ENCODE measurements around the gene FHOD3. TPM values are rescaled to one million over a fixed set of nuclear protein-coding genes. Genes with fewer than 3 reads are reported as not detected.

Gene FHOD3
- total RNA-seq, 4 donors from 2014 or later, result 3.5 to 40.0 (median 14.5) TPM

GRCh38 chr18:36454848-36455458 lies 157.4 kb downstream of the FHOD3 start:
- in situ Hi-C loops (cut with MboI; ENCODE audit: low pct_ligation_motif_present in 1 of 4, low pct_unique_long_range_greater_than_20kb in 1 of 4, low sequenced_read_pairs in 3 of 4) (loop anchor here in 1 of 4 donors (10.0 kb wide), 1 partner anchor 60 kb away; no protein-coding TSS in a partner anchor), intact Hi-C loops (cut with DNase I; ENCODE audit: low total_unique reads) (no loop called here)
- H3K27me3 ChIP-seq, result no peaks in the 10 kb centered on the region
- H3K4me3 ChIP-seq, result no peak overlapping the region
- H3K9me3 ChIP-seq, result no peaks in the 10 kb centered on the region
- no peak overlapping the region for H3K27ac ChIP-seq
- no peaks in the 10 kb centered on the region for H3K36me3 ChIP-seq
- WGBS, 2 donors (ENCODE audit: low coverage in 1 of 2), result 39 to 49% methylated on average over 4 of the region's 4 CpGs
- TF ChIP-seq POLR2A (IDR thresholded peaks at IDR 0.05) (no peak), EP300 (IDR thresholded peaks at IDR 0.05; ENCODE audit: low read depth) (no peak), CTCF (IDR thresholded peaks at IDR 0.05) (no peak), POLR2AphosphoS5 (IDR thresholded peaks at IDR 0.05) (no peak)
- no peaks in the 10 kb centered on the region for H3K4me1 ChIP-seq
- no peak for DNase-seq

- Histone ChIP-seq H3K27ac (no peak overlapping the region), H3K36me3 (no peaks in the 10 kb centered on the region), H3K4me3 (no peak overlapping the region), H3K27me3 (no peaks in the 10 kb centered on the region), H3K9me3 (no peaks in the 10 kb centered on the region), H3K4me1 (no peaks in the 10 kb centered on the region)
- in situ Hi-C loops (cut with MboI; ENCODE audit: low pct_ligation_motif_present in 1 of 4, low pct_unique_long_range_greater_than_20kb in 1 of 4, low sequenced_read_pairs in 3 of 4), result loop anchor here in 1 of 4 donors (10.0 kb wide), 1 partner anchor 59 kb away; no protein-coding TSS in a partner anchor
- TF ChIP-seq EP300 (IDR thresholded peaks at IDR 0.05; ENCODE audit: low read depth) (no peak), CTCF (IDR thresholded peaks at IDR 0.05) (no peak), POLR2A (IDR thresholded peaks at IDR 0.05) (no peak), POLR2AphosphoS5 (IDR thresholded peaks at IDR 0.05) (no peak)
- no peak for DNase-seq
- WGBS, 2 donors (ENCODE audit: low coverage in 1 of 2), result 80 to 83% methylated on average over 4 of the region's 4 CpGs
- intact Hi-C loops (cut with DNase I; ENCODE audit: low total_unique reads), result no loop called here
Measured at GRCh38 chr18:36455931-36456330, 158.4 kb downstream of the FHOD3 start.

- WGBS, 2 donors (ENCODE audit: low coverage in 1 of 2), result 50 to 94% methylated on average over 1 of the region's 1 CpG
- intact Hi-C loops (cut with DNase I; ENCODE audit: low total_unique reads), result no loop called here
Measured at GRCh38 chr18:36456622-36457021, 159.1 kb downstream of the FHOD3 start.

GRCh38 chr18:36457683-36458082 lies 160.2 kb downstream of the FHOD3 start:
- no peak for DNase-seq
- Histone ChIP-seq H3K27me3 (no peaks in the 10 kb centered on the region), H3K4me3 (no peak overlapping the region), H3K9me3 (no peaks in the 10 kb centered on the region), H3K4me1 (no peaks in the 10 kb centered on the region), H3K36me3 (no peaks in the 10 kb centered on the region), H3K27ac (no peak overlapping the region)
- no peak for TF ChIP-seq CTCF (IDR thresholded peaks at IDR 0.05)
- no peak for TF ChIP-seq EP300 (IDR thresholded peaks at IDR 0.05; ENCODE audit: low read depth)
- TF ChIP-seq POLR2AphosphoS5 (IDR thresholded peaks at IDR 0.05), result no peak
- 86 to 90% methylated on average over 1 of the region's 1 CpG for WGBS, 2 donors (ENCODE audit: low coverage in 1 of 2)
- intact Hi-C loops (cut with DNase I; ENCODE audit: low total_unique reads) (no loop called here), in situ Hi-C loops (cut with MboI; ENCODE audit: low pct_ligation_motif_present in 1 of 4, low pct_unique_long_range_greater_than_20kb in 1 of 4, low sequenced_read_pairs in 3 of 4) (loop anchor here in 1 of 4 donors (10.0 kb wide), 1 partner anchor 57 kb away; no protein-coding TSS in a partner anchor)

More at GRCh38 chr18:36456622-36457021, 159.1 kb downstream of the FHOD3 start:
- no peaks in the 10 kb centered on the region for H3K9me3 ChIP-seq
- H3K27ac ChIP-seq, result no peak overlapping the region
- TF ChIP-seq CTCF (IDR thresholded peaks at IDR 0.05) (no peak), POLR2AphosphoS5 (IDR thresholded peaks at IDR 0.05) (no peak), EP300 (IDR thresholded peaks at IDR 0.05; ENCODE audit: low read depth) (no peak), POLR2A (IDR thresholded peaks at IDR 0.05) (no peak)
- no peaks in the 10 kb centered on the region for H3K36me3 ChIP-seq
- no peaks in the 10 kb centered on the region for H3K4me1 ChIP-seq
- no peak for DNase-seq
- in situ Hi-C loops (cut with MboI; ENCODE audit: low pct_ligation_motif_present in 1 of 4, low pct_unique_long_range_greater_than_20kb in 1 of 4, low sequenced_read_pairs in 3 of 4), result loop anchor here in 1 of 4 donors (10.0 kb wide), 1 partner anchor 58 kb away; no protein-coding TSS in a partner anchor
- H3K27me3 ChIP-seq, result no peaks in the 10 kb centered on the region
- no peak overlapping the region for H3K4me3 ChIP-seq
